Right atrium auricular region (tissue), 2 donors: Measurements from ENCODE around the gene GBP5. TPM values are rescaled to one million over a fixed set of nuclear protein-coding genes. Genes with fewer than 3 reads are reported as not detected.

Experiments
- DNase-seq: peaks from one replicate; pipeline ENCODE4 v3.0.0-alpha.2; 2019; ENCODE audit warnings: low spot score
- H3K27ac ChIP-seq, 2 donors: fragments of 200-600 bp; sonication (generic); 1 replicate in 1 of 2; 2 replicates in 1 of 2; pipeline ENCODE4 v1.5.1; 2016 to 2019
- H3K27me3 ChIP-seq, 2 donors: fragments of 200-600 bp; sonication (generic); one replicate each; pipeline versions ENCODE4 v1.5.1 to v1.6.0; 2017 to 2019
- H3K36me3 ChIP-seq: fragments of 200-600 bp; sonication (generic); one replicate; pipeline ENCODE4 v1.5.1; 2016
- H3K4me1 ChIP-seq, 2 donors: fragments of 200-600 bp; sonication (generic); one replicate each; pipeline versions ENCODE4 v1.5.1 to v1.6.0; 2017 to 2019
- H3K4me3 ChIP-seq, 2 donors: fragments of 200-600 bp; sonication (generic); 1 replicate in 1 of 2; 2 replicates in 1 of 2; pipeline ENCODE4 v1.5.1; 2017 to 2019; ENCODE audit warnings: mild to moderate bottlenecking in 1 of 2, moderate library complexity in 1 of 2
- H3K9me3 ChIP-seq, 2 donors: fragments of 200-600 bp; sonication (generic); one replicate each; pipeline ENCODE4 v1.5.1; 2019
- CTCF ChIP-seq, 2 donors: fragments of 200-600 bp; sonication (generic); IDR thresholded peaks; one replicate each; pipeline ENCODE4 v1.5.1; 2019; ENCODE audit warnings: antibody characterized with exemption in 2 of 2
- total RNA-seq, 2 donors: library from RNA; depleted of rRNA; stranded (reverse); fragments of >200 nt; gene quantifications; one replicate each; pipeline ENCODE4 v1.1.0, GENCODE V29; 2016

GBP5 gene
- total RNA-seq, 2 donors from 2014 or later = 0.37 to 1.0 TPM

GRCh38 chr1:89269277-89269676, 3.4 kb downstream of the GBP5 start:
- Histone ChIP-seq H3K4me3 (no peak overlapping the region), H3K9me3 (no peaks in the 10 kb centered on the region), H3K36me3 (no peaks in the 10 kb centered on the region), H3K27me3 (no peaks in the 10 kb centered on the region), H3K4me1 (no peaks in the 10 kb centered on the region), H3K27ac (no peak overlapping the region)
- TF ChIP-seq CTCF (IDR thresholded peaks at IDR 0.05) = no peak
- DNase-seq = no peak

- H3K27ac ChIP-seq = peak overlapping the region in 1 of 2 donors; percentile 26
- no peaks in the 10 kb centered on the region for H3K36me3 ChIP-seq
- no peak for TF ChIP-seq CTCF (IDR thresholded peaks at IDR 0.05)
Measured at GRCh38 chr1:89262643-89263042, 10.0 kb downstream of the GBP5 start.

GRCh38 chr1:89261926-89262515, 10.6 kb downstream of the GBP5 start:
- H3K4me1 ChIP-seq = peaks cover 0 to 27% of the 10 kb centered on the region in 2 donors
- no peaks in the 10 kb centered on the region for H3K9me3 ChIP-seq
- no peak for TF ChIP-seq CTCF (IDR thresholded peaks at IDR 0.05)
- no peaks in the 10 kb centered on the region for H3K36me3 ChIP-seq
- DNase-seq = no peak
- H3K27ac ChIP-seq = peak overlapping the region in 1 of 2 donors; percentile 26
- peak overlapping the region; percentile 7 to 25 for H3K4me3 ChIP-seq
- no peaks in the 10 kb centered on the region for H3K27me3 ChIP-seq

More at GRCh38 chr1:89262643-89263042, 10.0 kb downstream of the GBP5 start:
- no peaks in the 10 kb centered on the region for H3K27me3 ChIP-seq
- no peak overlapping the region for H3K4me3 ChIP-seq
- H3K4me1 ChIP-seq = peaks cover 0 to 27% of the 10 kb centered on the region in 2 donors
- DNase-seq = no peak
- H3K9me3 ChIP-seq = no peaks in the 10 kb centered on the region

- peak overlapping the region in 1 of 2 donors; percentile 28 for H3K27ac ChIP-seq
- H3K4me3 ChIP-seq = no peak overlapping the region
- H3K36me3 ChIP-seq = no peaks in the 10 kb centered on the region
- no peaks in the 10 kb centered on the region for H3K9me3 ChIP-seq
- TF ChIP-seq CTCF (IDR thresholded peaks at IDR 0.05) = no peak
- H3K4me1 ChIP-seq = peaks cover 0 to 27% of the 10 kb centered on the region in 2 donors
- no peak for DNase-seq
- H3K27me3 ChIP-seq = no peaks in the 10 kb centered on the region
Measured at GRCh38 chr1:89260566-89261255, 11.9 kb downstream of the GBP5 start.

GRCh38 chr1:89260042-89260441, 12.6 kb downstream of the GBP5 start:
- DNase-seq = no peak
- Histone ChIP-seq H3K9me3 (no peaks in the 10 kb centered on the region), H3K27me3 (no peaks in the 10 kb centered on the region), H3K4me1 (peaks cover 0 to 27% of the 10 kb centered on the region in 2 donors), H3K4me3 (no peak overlapping the region), H3K36me3 (no peaks in the 10 kb centered on the region), H3K27ac (no peak overlapping the region)
- no peak for TF ChIP-seq CTCF (IDR thresholded peaks at IDR 0.05)
